K562 (cell line): Measurements from ENCODE around the gene TMEM200B. TPM values are rescaled to one million over a fixed set of nuclear protein-coding genes. Genes with fewer than 3 reads are reported as not detected.
A peak's percentile ranks its signal among the peaks of the same experiment; 100 is the strongest.

Source experiments
- CBFA2T2 ChIP-seq: fragments of 450-650 bp; conservative IDR thresholded peaks from 2 replicates; pipeline ENCODE4 v1.6.1; 2017; ENCODE audit warnings: mild to moderate bottlenecking
- CC2D1A ChIP-seq: fragments of 450-650 bp; IDR thresholded peaks from 2 replicates; pipeline ENCODE4 v1.6.1; 2017; ENCODE audit warnings: mild to moderate bottlenecking
- DNMT1 ChIP-seq: fragments of 450-650 bp; IDR thresholded peaks from 2 replicates; pipeline ENCODE4 v1.6.1; 2016; ENCODE audit warnings: antibody characterized with exemption, mild to moderate bottlenecking
- DPF2 ChIP-seq: fragments of 450-650 bp; IDR thresholded peaks from 2 replicates; pipeline ENCODE4 v1.6.1; 2016
- MBD1 ChIP-seq: fragments of 250-450 bp; sonication (Bioruptor Pico); IDR thresholded peaks from 2 replicates; pipeline ENCODE4 v1.8.0; 2022; ENCODE audit warnings: inconsistent platforms
- SRSF1 ChIP-seq: fragments of 200-400 bp; formaldehyde crosslinking; IDR thresholded peaks from 2 replicates; pipeline ENCODE4 v1.6.1; 2017; ENCODE audit warnings: mild to moderate bottlenecking, low read depth, low read length, moderate library complexity
- ZBTB49 ChIP-seq: sonication (generic); formaldehyde crosslinking; IDR thresholded peaks from 2 replicates; pipeline ENCODE4 v1.8.0; 2022; ENCODE audit warnings: missing genetic modification reagents, mild to moderate bottlenecking, borderline replicate concordance
- ZNF197 ChIP-seq: fragments of 200-800 bp; sonication (Bioruptor generic); IDR thresholded peaks from 2 replicates; pipeline ENCODE4 v1.6.1; 2016; ENCODE audit warnings: low read depth, missing genetic modification characterization, missing compliant biosample characterization
- ZNF318 ChIP-seq, 2 experiments: fragments of 450-650 bp; IDR thresholded peaks; 2 replicates each; pipeline ENCODE4 v1.6.1; 2016; ENCODE audit warnings: mild to moderate bottlenecking in 2 of 2, borderline replicate concordance in 1 of 2, low read depth in 1 of 2, moderate library complexity in 1 of 2
- ZNF395 ChIP-seq: fragments of 200-800 bp; sonication (Bioruptor generic); IDR thresholded peaks from 2 replicates; pipeline ENCODE4 v1.6.1; 2017; ENCODE audit warnings: missing genetic modification characterization, missing compliant biosample characterization
- ZNF584 ChIP-seq: fragments of 200-800 bp; sonication (Bioruptor generic); IDR thresholded peaks from 2 replicates; pipeline ENCODE4 v1.6.1; 2016; ENCODE audit warnings: low read depth, mild to moderate bottlenecking, missing genetic modification characterization, missing compliant biosample characterization
- polyA plus RNA-seq, 8 experiments: library from polyadenylated mRNA; depleted of rRNA in 4 of 8; stranded (reverse) in 5 of 8; unstranded in 3 of 8; fragments of >200 nt; fragmentation: Nextera tagmentation in 2 of 8; fragmentation: Illumina TruSeq in 1 of 8; extraction: Ambion mirVana in 2 of 8; extraction: Trizol in 1 of 8; gene quantifications; 2 replicates each; pipeline versions ENCODE4 v1.2.1 to v1.2.3, GENCODE V29; 2011 to 2014; ENCODE audit warnings: inconsistent platforms in 1 of 8, missing spikeins in 1 of 8
- total RNA-seq, 7 experiments: library from RNA; depleted of rRNA in 6 of 7; stranded (reverse); fragments of >200 nt in 6 of 7; fragmentation: Illumina TruSeq in 2 of 7; extraction: Trizol in 2 of 7; gene quantifications; 2 replicates each; pipeline versions ENCODE4 v1.2.1 to v1.2.3, GENCODE V29; 2011 to 2021; ENCODE audit warnings: low replicate concordance in 1 of 7

The TMEM200B gene
- total and polyA plus RNA-seq, 9 of the 15 experiments (the other 6 are each of a cell fraction or from before 2014, with no cell fraction given) = 0.04 to 0.35 (median 0.10) TPM; not detected in 1

- TF ChIP-seq ZNF318 (IDR thresholded peaks at IDR 0.05; ENCODE audit: borderline replicate concordance in 1 of 2, low read depth in 1 of 2) (peak in 1 of 2 experiments; percentile 86; a peak in 2 of 4 replicates), MBD1 (CRISPR knock-in tag) (no peak), SRSF1 (no peak), DPF2 (peak; percentile 99), ZNF395 (CRISPR knock-in tag) (peak; percentile 92; the same call in 1 of the 2 replicates), CBFA2T2 (peak; percentile 97), CC2D1A (peak; percentile 88), ZBTB49 (peak; percentile 55; the same call in 1 of the 2 replicates), ZNF197 (CRISPR knock-in tag) (peak; percentile 63; the same call in 1 of the 2 replicates), ZNF584 (CRISPR knock-in tag) (peak; percentile 84), DNMT1 (no peak)
These were observed 33.0 kb upstream of the TMEM200B start (continued) for GRCh38 chr1:29156543-29157268.
